GM18867 (cell line): ENCODE results near the gene HSP90B1.

Experiments used
- ATAC-seq: cut with Tn5 transposase; IDR thresholded peaks from one replicate; pipeline ENCODE4 v1.9.1; 2021; ENCODE audit warnings: mild to moderate bottlenecking, moderate library complexity; ENCODE audit not compliant: unreplicated experiment

The HSP90B1 gene

GRCh38 chr12:103929046-103929783, 995 bp upstream of the HSP90B1 start:
- ATAC-seq = peak; percentile 22

- ATAC-seq = no peak
These were observed 501 bp upstream of the HSP90B1 start for GRCh38 chr12:103929784-103930033.

GRCh38 chr12:103930787-103931735, 851 bp downstream of the HSP90B1 start:
- no peak for ATAC-seq

- no peak for ATAC-seq
These were observed 3.0 kb downstream of the HSP90B1 start for GRCh38 chr12:103933237-103933636.

- no peak for ATAC-seq
These were observed 6.5 kb downstream of the HSP90B1 start for GRCh38 chr12:103936679-103937078.

- no peak for ATAC-seq
These were observed 14.8 kb downstream of the HSP90B1 start for GRCh38 chr12:103944964-103945363.

- no peak for ATAC-seq
These were observed 17.8 kb downstream of the HSP90B1 start for GRCh38 chr12:103947871-103948555.

GRCh38 chr12:103948746-103949406, 18.7 kb downstream of the HSP90B1 start:
- ATAC-seq = no peak

GRCh38 chr12:103952497-103952896, 22.3 kb downstream of the HSP90B1 start:
- no peak for ATAC-seq

- ATAC-seq = no peak
These were observed 25.8 kb downstream of the HSP90B1 start for GRCh38 chr12:103955811-103956508.

GRCh38 chr12:103956509-103957027, 26.4 kb downstream of the HSP90B1 start:
- ATAC-seq = peak; percentile 19

- no peak for ATAC-seq
These were observed 27.7 kb downstream of the HSP90B1 start for GRCh38 chr12:103957865-103958388.

- ATAC-seq = no peak
These were observed 28.4 kb downstream of the HSP90B1 start for GRCh38 chr12:103958621-103959020.

GRCh38 chr12:103960616-103961227, 30.5 kb downstream of the HSP90B1 start:
- no peak for ATAC-seq

- no peak for ATAC-seq
These were observed 32.3 kb downstream of the HSP90B1 start for GRCh38 chr12:103962493-103962892.

- ATAC-seq = no peak
These were observed 34.6 kb downstream of the HSP90B1 start for GRCh38 chr12:103964805-103965204.

GRCh38 chr12:103965255-103965589, 35.0 kb downstream of the HSP90B1 start:
- ATAC-seq = no peak

- ATAC-seq = peak; percentile 92
These were observed 35.6 kb downstream of the HSP90B1 start, which contains the start of gene TDG for GRCh38 chr12:103965590-103966504. TSS of gene TDG (plus strand) at chr12:103965872. CDS start at chr12:103966038, 166 bp downstream.
